Left forelimb (tissue), 1 donor: ENCODE results near the gene RAF1.
"Not testable (repeated sequence)": the region's sequence is repeated elsewhere in the genome, so short reads cannot be mapped to it uniquely, and the experiment has no call there.

Experiments
- DNase-seq: peaks from one replicate; pipeline ENCODE4 v3.0.0-alpha.2; 2018; ENCODE audit warnings: low spot score

Gene RAF1

DNA sequence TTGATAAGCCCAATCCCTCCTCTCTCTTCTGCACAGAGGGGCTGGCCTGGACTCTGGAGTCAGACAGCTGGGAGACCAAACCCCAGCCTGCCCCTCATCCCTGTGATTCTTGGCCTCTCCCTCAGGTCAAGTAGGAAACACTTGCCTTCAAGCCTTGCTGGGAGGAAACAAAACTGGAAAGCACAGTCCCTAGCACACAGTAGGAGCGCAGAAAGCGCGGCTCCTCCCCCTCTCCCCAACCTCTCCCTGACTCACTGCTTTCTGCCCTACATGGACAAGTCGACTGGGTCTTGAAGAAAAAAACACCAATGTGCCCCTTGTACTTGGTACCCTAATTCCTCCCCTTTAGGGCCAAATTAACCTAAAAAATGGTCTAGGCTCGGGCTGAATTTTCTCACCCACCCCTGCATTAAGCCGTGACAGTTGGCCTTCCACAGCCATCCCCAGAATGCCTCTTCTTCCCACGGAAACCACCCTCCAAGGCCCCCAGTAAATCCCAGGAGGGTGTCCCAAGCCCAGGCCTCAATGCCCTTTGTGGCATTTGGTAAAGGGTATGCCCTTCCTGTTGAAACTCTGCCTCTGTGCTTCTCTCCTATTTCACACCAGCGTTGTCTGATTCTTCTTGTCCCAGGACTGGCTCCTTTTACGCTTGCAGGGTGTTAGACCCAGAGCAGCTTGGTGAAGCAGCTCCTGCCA is 11.3 kb upstream of the RAF1 start:
- no peak for DNase-seq

DNA sequence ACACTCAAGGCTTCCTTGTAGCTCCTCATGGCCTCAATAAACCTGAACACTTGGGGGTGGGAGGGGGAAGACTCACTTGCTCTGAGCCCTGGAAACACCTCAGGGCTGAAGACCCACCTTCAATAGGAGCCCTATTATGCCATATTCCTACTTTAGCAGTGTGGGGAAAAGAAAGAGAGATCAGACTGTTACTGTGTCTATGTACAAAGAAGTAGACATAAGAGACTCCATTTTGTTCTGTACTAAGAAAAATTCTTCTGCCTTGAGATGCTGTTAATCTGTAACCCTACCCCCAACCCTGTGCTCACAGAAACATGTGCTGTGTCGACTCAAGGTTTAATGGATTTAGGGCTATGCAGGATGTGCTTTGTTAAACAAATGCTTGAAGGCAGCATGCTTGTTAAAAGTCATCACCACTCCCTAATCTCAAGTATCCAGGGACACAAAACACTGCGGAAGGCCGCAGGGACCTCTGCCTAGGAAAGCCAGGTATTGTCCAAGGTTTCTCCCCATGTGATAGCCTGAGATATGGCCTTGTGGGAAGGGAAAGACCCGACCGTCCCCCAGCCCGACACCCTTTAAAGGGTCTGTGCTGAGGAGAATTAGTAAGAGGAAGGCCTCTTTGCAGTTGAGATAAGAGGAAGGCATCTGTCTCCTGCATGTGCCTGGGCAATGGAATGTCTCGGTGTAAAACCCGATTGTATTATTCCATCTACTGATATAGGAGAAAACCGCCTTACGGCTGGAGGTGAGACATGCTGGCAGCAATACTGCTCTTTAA is 10.2 kb upstream of the RAF1 start:
- not testable (repeated sequence) for DNase-seq

DNA sequence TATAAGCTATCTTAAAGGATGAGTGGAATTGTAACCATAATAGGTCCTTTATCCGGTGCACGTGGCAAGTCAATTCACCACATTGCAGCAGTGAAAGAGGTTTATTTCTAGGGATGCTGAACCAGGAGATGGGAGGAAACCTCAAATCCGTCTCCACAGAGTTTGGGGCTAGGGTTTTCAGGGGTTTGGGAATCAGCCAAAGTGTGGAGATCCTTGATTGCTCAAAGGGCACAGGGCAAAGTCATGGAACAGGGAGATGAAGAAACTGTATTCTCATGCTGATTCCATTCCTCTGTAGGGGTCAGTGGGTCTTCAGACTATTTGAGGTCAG is 7.2 kb upstream of the RAF1 start:
- DNase-seq = no peak

DNA sequence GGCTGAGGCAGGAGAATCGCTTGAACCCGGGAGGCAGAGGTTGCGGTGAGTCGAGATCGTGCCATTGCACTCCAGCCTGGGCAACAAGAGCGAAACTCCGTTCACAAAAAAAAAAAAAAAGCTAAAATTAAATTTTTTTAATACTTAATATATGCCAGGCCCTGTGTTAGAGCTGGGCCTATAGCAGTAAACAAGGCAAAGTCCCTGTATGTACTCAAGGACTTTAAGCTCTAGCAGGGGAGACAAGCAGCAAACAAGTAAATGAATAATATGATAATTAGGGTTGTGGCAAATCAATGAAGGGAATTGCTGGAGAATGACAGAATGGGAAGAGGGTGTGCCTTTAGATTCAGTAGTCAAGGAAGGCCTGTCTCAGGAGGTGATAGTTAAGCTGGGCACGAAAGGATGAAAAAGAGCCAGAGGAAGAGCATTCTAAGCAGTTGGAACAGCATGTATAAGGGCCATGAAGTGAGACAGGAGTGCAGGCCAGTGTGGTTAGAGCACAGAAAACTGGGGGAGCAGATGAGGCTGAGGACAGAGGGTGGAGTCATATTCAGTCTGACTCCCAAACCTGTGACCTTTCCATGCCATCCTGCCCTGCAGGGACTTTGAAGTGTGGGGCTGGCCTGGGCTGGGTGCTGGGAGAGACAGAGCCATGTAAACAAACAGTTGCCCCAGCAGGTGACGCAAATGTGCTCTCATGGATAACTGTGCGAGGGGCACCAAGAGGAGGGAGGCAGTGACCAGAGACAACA is 6.6 kb upstream of the RAF1 start:
- DNase-seq = no peak

DNA sequence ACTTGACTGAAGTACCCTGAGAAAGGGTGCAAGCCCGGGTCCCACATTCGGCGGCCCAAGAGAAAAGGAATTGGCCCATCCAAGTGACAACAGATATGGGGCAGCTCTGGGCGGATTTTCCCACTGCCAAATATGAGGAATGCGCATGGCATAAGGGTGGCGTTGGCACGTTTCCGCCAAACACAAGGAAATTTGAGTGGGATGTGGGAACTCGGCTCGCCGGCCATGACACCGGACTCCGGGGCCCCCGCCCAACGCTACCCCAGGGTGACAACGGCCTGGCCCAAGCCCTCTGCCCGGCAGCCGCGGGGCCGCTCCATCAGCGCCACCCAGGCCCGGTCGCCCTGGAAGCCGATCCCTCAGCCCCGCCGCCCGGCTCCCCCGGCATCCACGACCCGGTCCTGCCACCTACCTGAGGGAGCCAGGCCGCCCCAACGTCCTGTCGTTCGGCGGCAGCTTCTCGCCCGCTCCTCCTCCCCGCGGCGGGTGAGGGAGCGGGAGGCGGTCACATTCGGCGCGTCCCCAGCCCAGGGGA is 449 bp downstream of the RAF1 start:
- DNase-seq = peak; percentile 79

DNA sequence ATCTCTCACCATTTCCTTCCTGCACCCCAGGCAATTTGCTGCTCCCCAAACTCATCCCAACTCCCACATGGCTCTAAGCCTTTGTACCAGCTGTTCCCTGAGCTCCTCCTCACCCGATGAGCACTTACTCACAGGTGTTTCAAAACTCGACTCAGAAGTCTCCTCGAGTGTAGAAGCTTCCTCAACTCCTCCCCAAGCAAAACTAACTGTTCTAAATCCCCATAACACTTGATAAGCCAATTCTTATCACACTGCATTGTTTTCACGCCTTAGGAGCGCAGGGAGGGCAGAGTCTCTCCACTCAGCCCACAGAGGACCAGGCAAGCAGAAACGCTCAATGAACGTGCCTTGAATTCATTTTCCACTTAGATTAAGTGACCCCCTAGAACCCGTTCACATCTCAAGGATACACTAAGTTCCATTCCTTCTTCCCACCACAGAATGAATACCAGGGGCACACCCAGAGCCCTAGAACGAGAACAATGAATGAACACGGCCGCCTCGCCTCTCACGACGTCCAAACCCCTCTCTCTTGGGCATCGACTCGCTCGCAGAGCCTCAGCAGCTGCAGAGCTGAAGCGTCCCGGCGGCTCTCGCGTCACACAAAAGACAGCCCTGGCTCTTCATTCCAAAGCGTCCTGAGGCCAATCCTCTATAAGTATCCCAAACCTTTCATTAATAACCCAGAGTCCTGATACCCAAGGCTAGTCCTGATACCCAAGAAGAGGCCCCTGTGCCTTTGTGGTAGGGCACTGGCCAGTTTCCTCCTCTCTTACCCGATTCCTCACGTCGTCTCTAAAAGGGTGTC is 1.1 kb downstream of the RAF1 start:
- DNase-seq = no peak

DNA sequence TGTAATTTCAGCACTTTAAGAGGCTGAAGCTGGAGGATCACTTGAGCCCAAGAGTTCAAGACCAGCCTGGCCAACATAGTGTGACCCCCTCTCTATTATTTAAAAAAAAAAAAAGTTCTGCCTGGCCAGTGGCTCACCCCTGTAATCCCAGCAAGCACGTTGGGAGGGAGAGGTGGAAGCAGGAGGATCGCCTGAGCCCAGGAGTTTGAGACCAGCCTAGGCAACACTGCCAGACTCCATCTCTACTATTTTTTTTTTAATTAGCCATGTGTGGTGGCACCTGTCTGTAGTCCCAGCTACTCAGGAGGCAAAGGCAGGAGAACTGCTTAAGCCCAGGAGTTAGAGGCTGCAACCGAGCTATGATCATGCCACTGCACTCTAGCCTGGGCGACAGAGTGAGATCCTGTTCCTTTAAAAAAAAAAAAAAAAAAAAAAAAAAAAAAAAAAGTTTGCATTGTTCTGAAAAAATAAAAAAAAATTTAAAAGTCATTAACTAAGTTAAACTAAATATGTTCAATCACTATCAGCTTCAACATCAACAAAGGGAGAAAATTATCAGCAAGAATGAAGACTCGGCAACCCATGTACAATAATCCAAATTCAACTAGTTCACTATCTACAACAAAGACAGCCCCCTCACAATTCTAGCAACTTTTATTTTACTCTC is 1.9 kb downstream of the RAF1 start:
- DNase-seq = no peak

DNA sequence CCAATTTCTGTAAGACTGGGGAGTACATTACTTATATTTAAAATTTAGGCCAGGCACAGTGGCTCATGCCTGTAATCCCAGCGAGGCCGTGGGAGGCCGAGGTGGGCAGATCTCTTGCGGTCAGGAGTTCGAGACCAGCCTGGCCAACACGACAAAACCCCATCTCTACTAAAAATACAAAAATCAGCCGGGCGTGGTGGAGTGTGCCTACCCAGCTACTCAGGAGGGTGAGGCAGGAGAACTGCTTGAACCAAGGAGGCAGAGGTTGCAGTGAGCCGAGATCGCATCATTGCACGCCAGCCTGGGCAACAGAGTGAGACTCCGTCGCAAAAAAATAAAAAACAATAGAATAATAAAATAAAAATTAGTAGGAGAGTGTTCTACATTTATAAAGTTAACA is 2.5 kb downstream of the RAF1 start:
- DNase-seq = not testable (repeated sequence)

DNA sequence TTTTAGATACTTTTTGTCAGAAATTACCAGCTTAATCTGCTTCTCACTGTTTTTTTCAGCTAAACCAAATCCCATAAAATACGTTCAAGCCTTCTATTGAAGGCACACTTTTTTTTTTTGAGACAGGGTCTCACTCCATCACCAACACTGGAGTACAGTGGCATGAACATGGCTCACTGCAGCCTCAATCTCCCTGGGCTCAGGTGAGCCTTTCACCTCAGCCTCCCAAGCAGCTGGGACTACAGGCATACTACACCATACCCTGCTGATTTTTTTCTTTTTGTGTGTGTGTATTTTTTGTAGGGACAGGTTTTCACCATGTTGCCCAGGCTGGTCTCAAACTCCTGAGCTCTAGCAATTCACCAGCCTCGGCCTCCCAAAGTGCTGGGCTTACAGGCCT is 3.7 kb downstream of the RAF1 start:
- no peak for DNase-seq

DNA sequence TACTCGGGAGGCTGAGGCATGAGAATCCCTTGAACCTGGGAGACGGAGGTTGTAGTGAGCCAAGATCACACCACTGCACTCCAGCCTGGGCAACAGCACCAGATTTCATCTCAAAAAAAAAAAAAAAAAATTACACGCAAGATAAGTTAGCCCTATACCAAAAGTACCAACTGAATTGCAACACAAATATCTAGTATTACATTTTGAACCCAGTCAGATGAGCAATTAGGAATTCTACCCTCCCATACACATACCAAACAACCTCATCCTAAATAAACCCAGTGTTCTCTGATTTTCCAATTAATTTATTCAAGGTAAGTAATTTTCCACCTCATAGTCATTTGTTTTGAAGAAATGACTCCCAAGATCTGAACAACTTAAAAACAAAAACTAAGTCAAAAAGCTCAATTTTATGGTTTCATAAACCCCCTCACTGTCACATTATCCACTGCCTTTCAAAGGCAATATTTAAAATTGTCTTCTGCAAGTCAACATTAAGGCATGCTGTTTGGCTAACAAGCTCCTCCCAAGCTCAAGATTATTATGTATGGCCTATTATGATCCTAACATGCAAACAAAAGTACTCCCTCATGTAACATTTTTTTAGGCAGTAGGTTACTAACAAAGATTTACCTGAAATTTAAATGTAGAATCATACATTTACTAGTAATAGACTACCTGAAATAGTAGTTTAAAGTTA is 4.5 kb downstream of the RAF1 start:
- no peak for DNase-seq

DNA sequence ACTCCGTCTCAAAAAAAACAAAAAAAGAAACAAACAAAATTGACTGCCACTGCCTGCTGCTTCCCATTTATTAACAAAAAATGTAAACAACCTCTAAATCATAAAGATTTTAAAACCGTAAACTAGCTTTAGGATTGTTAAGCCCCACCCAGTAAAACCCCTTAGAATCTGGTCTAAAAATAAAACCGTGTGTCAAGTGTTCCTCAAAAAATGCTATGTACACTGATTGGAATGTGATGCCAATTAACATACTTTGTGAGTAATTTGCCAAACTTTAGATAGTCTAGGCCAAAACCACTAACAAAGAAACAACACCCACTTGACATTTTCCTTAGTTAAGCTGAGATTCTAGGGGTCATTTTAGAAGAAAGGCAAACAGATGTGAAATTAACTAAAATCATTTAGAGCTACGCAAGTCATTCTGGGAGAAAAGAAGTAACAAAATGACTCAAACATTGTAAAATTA is 5.3 kb downstream of the RAF1 start:
- DNase-seq = no peak

DNA sequence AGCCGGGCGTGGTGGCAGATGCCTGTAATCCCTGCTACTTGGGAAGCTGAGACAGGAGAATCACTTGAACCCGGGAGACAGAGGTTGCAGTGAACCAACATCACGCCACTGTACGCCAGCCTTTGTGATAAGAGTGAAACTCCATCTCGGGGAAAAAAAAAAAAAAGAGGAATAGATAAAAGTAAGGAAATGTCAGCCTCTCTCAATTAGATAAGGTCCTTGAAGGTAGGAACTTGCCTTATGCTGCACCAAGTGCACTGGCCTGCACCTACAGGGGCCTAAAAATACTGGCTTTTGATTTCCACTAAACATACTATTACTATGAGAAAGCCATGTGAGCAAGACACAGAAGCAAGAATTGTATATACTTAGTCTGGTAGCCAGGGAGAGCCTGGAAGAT is 7.1 kb downstream of the RAF1 start:
- DNase-seq = no peak

DNA sequence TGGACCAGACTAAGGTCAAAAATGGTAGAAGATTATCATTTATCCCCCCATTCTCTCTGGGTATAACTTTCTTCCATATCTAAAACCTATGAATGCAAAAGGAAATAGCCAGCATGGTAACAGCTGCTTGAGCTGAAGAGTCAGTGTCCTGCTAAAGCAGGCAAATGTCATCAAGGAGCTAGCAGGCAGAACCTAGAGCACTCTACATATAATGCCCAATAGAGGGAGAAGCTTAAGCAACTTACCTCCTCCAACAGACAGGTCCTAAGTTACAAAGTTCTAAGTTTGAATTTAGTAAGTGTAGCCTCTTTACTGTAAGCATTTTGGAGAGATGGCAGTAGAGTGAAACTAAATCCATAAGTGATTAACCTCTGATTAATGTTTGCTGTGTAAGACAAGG is 7.7 kb downstream of the RAF1 start:
- DNase-seq = no peak

DNA sequence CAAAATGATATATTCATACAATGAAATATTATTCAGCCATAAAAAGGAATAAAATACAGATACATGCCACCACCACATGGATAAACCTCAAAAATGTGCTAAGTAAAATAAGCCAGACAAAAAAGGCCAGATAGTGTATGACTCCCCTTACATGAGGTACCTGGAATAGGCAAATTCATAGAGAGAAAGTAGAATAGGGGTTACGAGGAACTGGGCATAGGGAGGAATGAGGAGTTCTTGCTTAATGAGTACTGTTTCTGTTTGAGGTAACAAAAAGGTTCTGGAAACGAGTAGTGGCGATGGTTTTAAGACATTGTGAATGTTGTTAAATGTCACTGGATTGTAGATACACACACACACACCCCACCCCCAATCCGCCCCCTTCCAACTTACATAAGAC is 8.2 kb downstream of the RAF1 start:
- DNase-seq = no peak

DNA sequence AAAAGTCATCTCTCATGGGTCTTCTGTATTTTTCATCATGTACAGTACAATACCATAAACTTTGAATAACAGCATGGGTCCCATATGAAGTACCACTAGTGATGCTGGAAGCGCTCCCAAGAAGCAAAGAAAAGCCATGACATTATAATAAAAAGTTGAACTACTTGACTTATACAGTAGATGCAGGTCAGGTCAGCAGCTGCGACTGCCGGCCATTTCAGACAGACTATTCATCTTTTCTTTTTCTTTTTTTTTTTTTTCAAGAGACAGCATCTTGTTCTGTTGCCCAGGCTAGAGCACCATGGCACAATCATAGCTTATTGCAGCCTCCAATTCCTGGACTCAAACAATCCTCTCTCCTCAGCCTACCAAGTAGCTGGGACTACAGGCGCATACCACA is 10.2 kb downstream of the RAF1 start:
- DNase-seq = no peak

DNA sequence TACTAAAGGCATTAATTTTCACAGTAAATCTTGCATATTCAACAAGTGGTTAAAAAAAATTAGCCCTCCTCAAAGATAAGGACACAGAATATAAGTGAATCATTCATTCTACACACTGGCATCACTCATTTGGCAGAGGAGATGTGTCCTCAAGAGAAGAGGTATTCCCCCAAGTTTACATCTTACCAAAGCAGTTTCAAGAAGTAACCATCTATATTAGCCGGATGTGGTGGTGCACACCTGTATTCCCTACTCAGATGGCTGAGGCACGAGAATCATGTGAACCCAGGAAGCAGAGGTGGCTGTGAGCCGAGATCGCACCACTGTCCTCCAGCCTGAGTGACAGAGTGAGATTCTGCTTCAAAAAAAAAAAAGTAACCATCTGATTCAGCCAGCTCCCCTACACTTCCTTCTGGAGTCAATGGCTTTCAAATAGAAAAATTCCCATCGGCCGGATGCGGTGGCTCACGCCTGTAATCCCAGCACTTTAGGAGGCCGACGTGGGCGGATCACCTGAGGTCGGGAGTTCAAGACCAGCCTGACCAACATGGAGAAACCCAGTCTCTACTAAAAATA is 15.4 kb downstream of the RAF1 start:
- no peak for DNase-seq

DNA sequence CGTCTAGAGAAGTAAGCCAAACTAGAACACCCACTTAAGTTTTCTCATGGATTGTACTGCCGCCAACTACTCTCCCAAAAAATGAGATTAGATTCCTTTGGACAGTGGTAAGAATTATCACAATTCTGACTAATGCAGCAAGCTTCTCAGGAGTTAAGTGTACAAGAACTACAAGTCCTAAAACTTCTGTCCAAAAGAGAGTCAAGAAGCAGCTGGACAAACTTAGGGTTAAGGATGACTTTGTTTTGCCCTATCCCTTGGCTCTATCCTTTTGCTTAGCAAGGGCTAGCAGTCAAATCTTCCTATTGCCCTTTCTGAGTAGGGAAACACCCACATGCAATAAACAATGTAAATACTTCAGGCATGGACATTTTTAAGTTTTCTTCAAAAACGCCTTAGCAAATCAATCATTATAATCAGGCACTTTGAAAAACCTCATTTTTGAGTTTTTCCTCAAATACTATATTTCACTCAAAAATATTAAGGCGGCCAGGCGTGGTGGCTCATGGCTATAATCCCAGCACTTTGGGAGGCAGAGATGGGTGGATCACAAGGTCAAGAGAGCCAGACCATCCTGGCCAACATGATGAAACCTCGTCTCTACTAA is 19.5 kb downstream of the RAF1 start:
- no peak for DNase-seq

DNA sequence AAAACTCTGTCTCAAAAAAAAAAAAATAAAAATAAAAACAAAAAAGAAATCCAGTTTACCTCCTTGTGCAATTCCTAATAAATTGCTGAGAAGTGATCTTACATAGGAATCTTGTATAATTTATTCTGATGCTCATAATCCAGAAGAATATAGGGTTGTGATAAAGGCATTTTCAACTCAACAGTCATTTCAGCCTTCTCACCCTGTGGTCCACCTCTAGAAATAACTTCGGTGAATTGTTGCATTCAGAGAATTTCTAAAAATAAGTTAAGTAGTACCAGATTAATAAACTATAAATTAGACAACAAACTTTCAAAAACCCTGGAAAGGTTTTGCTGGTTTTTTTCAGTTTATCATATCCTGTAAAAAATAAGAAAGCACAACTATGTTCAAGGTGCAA is 20.2 kb downstream of the RAF1 start:
- no peak for DNase-seq

DNA sequence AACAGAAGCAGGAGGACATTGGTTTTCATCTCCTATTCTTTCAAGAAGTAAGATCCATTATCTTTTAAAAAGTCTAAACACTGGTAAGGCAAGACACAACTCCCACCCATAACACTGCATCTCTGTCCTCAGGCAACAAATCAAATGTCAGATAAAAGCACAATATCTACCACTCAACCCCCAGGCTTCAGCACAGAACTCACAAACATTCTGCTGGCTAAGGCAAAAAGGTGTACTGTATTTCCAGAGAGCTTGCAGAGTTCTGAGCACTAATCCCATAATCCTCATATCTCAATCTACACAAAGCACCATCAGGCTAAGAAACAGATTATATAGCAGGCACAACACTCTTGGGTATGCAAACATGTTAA is 20.9 kb downstream of the RAF1 start:
- DNase-seq = no peak

DNA sequence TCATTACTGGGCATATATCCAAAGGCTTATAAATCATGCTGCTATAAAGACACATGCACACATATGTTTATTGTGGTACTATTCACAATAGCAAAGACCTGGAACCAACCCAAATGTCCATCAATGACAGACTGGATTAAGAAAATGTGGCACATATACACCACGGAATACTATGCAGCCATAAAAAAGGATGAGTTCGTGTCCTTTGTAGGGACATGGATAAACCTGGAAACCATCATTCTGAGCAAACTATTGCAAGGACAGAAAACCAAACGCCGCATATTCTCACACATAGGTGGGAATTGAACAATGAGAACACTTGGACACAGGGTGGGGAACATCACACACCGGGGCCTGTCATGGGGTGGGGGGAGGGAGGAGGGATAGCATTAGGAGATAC is 23.1 kb downstream of the RAF1 start:
- DNase-seq = not testable (repeated sequence)
